Type B pancreatic cell (in vitro differentiated cells): ENCODE data around the gene LRRFIP1. TPM values are rescaled to one million over a fixed set of nuclear protein-coding genes. Genes with fewer than 3 reads are reported as not detected.
"Not testable (repeated sequence)": the region's sequence is repeated elsewhere in the genome, so short reads cannot be mapped to it uniquely, and the experiment has no call there.

Experiments used
- DNase-seq: peaks from one replicate; pipeline ENCODE4 v3.0.0; 2021; ENCODE audit warnings: mixed read lengths; ENCODE audit not compliant: unreplicated experiment; ENCODE audit errors: extremely low spot score
- H3K27ac Mint-ChIP-seq: 2 replicates; pipeline ENCODE4 v1.8.0; 2021; ENCODE audit warnings: mild to moderate bottlenecking, mixed read lengths
- H3K27me3 Mint-ChIP-seq: 2 replicates; pipeline ENCODE4 v1.8.0; 2021; ENCODE audit warnings: mixed read lengths
- H3K36me3 Mint-ChIP-seq: 2 replicates; pipeline ENCODE4 v1.8.0; 2021; ENCODE audit warnings: mixed read lengths
- H3K4me1 Mint-ChIP-seq: one replicate; pipeline ENCODE4 v1.8.0; 2021; ENCODE audit warnings: mixed read lengths; ENCODE audit not compliant: unreplicated experiment
- H3K4me3 Mint-ChIP-seq: 2 replicates; pipeline ENCODE4 v1.8.0; 2021; ENCODE audit warnings: mild to moderate bottlenecking, mixed read lengths
- H3K9me3 Mint-ChIP-seq: 2 replicates; pipeline ENCODE4 v1.8.0; 2021; ENCODE audit warnings: mixed read lengths
- CTCF ChIP-seq: fragments of 200-600 bp; sonication (generic); conservative IDR thresholded peaks from 2 replicates; pipeline ENCODE4 v1.5.0; 2021; ENCODE audit warnings: antibody characterized with exemption, mild to moderate bottlenecking
- total RNA-seq: library from RNA; stranded (reverse); gene quantifications from 2 replicates; pipeline ENCODE4 v1.2.1, GENCODE V29; 2021; ENCODE audit warnings: low replicate concordance

LRRFIP1 gene
- total RNA-seq, 1 donor from 2014 or later, result 53.8 TPM

- Mint-ChIP-seq H3K36me3 (peaks cover 37% of the 10 kb centered on the region), H3K27ac (no peak overlapping the region), H3K27me3 (no peaks in the 10 kb centered on the region), H3K9me3 (peaks cover 4% of the 10 kb centered on the region), H3K4me1 (peaks cover 5% of the 10 kb centered on the region), H3K4me3 (no peak overlapping the region)
- DNase-seq, result no peak
- no peak for TF ChIP-seq CTCF
Measured at GRCh38 chr2:237779521-237779920, 152.1 kb downstream of the LRRFIP1 start.

DNA sequence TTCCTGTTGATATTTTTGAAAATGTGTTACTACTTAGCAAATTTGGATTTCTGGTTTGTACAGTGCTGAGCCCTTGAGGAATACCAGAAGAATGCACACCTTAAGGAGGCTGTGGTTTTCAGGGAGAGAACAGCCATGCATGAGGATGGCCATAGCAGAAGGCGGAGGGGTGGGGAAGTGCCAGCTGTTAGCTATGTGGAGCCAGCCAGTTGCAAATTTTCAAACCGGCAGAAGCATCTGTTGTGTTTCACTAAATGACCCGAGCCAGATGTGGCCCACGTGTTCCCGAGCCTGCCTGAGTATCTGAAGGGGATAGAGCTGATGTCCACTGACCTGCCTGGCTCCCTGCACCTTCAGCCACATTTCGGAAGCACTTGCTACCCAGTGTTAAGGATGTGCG, 154.8 kb downstream of the LRRFIP1 start:
- Mint-ChIP-seq H3K4me1 (no peaks in the 10 kb centered on the region), H3K27ac (peak overlapping the region; percentile 31), H3K4me3 (no peak overlapping the region), H3K27me3 (no peaks in the 10 kb centered on the region), H3K9me3 (peaks cover 4% of the 10 kb centered on the region), H3K36me3 (peaks cover 32% of the 10 kb centered on the region)
- DNase-seq, result no peak
- no peak for TF ChIP-seq CTCF

GRCh38 chr2:237783678-237784077, 156.3 kb downstream of the LRRFIP1 start:
- H3K27me3 Mint-ChIP-seq, DNase-seq, H3K4me3 Mint-ChIP-seq, H3K27ac Mint-ChIP-seq, H3K9me3 Mint-ChIP-seq, H3K4me1 Mint-ChIP-seq: not testable (repeated sequence)
- peaks cover 22% of the 10 kb centered on the region for H3K36me3 Mint-ChIP-seq

GRCh38 chr2:237786936-237787335, 159.5 kb downstream of the LRRFIP1 start:
- H3K9me3 Mint-ChIP-seq, result no peaks in the 10 kb centered on the region
- no peak overlapping the region for H3K27ac Mint-ChIP-seq
- DNase-seq, result no peak
- no peak overlapping the region for H3K4me3 Mint-ChIP-seq
- H3K4me1 Mint-ChIP-seq, result peaks cover 4% of the 10 kb centered on the region
- TF ChIP-seq CTCF, result no peak
- peaks cover 10% of the 10 kb centered on the region for H3K36me3 Mint-ChIP-seq
- no peaks in the 10 kb centered on the region for H3K27me3 Mint-ChIP-seq

DNA sequence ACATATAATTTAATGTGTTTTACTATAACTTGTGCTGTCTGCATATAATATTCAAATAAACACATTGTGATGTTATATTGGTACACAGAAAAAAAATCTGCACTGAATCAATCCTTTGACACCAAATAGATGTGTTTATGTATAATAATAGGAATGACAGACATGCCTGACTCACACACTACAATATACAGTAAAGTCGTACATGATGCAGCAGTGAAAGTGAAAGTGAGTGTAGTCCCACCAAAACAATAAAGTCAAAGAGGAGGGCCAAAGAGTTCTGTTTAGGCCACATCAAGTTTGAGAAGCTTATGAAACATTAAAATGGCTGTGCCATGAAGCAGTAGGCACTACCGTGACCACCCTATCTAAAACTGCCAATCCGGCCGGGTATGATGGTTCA, 163.0 kb downstream of the LRRFIP1 start:
- no peak overlapping the region for H3K27ac Mint-ChIP-seq
- H3K27me3 Mint-ChIP-seq, result no peaks in the 10 kb centered on the region
- H3K36me3 Mint-ChIP-seq, result peaks cover 8% of the 10 kb centered on the region
- no peak overlapping the region for H3K4me3 Mint-ChIP-seq
- TF ChIP-seq CTCF, result no peak
- DNase-seq, result no peak
- peaks cover 4% of the 10 kb centered on the region for H3K4me1 Mint-ChIP-seq
- H3K9me3 Mint-ChIP-seq, result no peaks in the 10 kb centered on the region

GRCh38 chr2:237791977-237792727, 164.8 kb downstream of the LRRFIP1 start:
- Mint-ChIP-seq H3K36me3 (no peaks in the 10 kb centered on the region), H3K4me3 (no peak overlapping the region), H3K4me1 (peaks cover 4% of the 10 kb centered on the region), H3K27ac (no peak overlapping the region), H3K9me3 (no peaks in the 10 kb centered on the region), H3K27me3 (no peaks in the 10 kb centered on the region)
- no peak for DNase-seq
- TF ChIP-seq CTCF, result peak; percentile 51
